A549 (cell line): ENCODE results near the gene PPL.

Experiments
- CTCF ChIP-seq: fragments of >200 bp; sonication (Bioruptor Twin); formaldehyde crosslinking; IDR thresholded peaks from 3 replicates; pipeline ENCODE4 v1.5.1; 2016
- ESRRA ChIP-seq: fragments of 150-350 bp; IDR thresholded peaks from 2 replicates; pipeline ENCODE4 v1.6.1; 2014; ENCODE audit warnings: mild to moderate bottlenecking, low read length, borderline replicate concordance
- RFX5 ChIP-seq: fragments of 450-650 bp; IDR thresholded peaks from 2 replicates; pipeline ENCODE4 v1.7.1; 2014; ENCODE audit warnings: antibody characterized with exemption, mild to moderate bottlenecking, moderate library complexity

GRCh38 chr16:4922721-4923342 lies 14.1 kb downstream of the PPL start:
- no peak for TF ChIP-seq CTCF
- no peak for TF ChIP-seq RFX5
- TF ChIP-seq ESRRA = no peak
